ENCODE measurements around the gene VWA8. TPM values are rescaled to one million over a fixed set of nuclear protein-coding genes. Genes with fewer than 3 reads are reported as not detected.
"Not testable (repeated sequence)": the region's sequence is repeated elsewhere in the genome, so short reads cannot be mapped to it uniquely, and the experiment has no call there.

Gene VWA8
- total RNA-seq, 1 donor from 2014 or later, result 9.8 TPM

DNA sequence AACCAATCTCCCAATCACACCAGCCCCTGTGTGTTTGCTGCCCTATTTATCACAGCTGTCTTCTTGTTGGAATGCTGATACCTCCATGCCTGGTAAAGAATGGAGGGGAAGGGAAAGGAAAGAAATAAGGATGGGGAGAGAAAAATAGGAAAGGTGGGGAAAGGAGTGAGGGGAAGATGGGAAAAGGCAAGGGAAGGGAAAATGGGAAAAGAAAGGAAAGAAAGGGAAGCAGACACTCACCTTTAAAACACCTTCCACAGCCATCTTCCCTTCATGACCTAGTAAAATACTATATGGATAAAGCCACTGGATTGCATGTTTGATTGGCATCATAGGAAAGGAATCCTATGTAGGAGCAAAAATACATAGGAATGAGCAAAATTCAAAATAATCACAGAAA lies 77.8 kb downstream of the VWA8 start:
- no peak overlapping the region for H3K4me3 ChIP-seq (ENCODE audit: low read depth, low read length)
- TF ChIP-seq, protein P1, sequence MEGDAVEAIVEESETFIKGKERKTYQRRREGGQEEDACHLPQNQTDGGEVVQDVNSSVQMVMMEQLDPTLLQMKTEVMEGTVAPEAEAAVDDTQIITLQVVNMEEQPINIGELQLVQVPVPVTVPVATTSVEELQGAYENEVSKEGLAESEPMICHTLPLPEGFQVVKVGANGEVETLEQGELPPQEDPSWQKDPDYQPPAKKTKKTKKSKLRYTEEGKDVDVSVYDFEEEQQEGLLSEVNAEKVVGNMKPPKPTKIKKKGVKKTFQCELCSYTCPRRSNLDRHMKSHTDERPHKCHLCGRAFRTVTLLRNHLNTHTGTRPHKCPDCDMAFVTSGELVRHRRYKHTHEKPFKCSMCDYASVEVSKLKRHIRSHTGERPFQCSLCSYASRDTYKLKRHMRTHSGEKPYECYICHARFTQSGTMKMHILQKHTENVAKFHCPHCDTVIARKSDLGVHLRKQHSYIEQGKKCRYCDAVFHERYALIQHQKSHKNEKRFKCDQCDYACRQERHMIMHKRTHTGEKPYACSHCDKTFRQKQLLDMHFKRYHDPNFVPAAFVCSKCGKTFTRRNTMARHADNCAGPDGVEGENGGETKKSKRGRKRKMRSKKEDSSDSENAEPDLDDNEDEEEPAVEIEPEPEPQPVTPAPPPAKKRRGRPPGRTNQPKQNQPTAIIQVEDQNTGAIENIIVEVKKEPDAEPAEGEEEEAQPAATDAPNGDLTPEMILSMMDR (conservative IDR thresholded peaks at IDR 0.05; ENCODE audit: low read depth, low read length), result no peak
- DNase-seq (ENCODE audit: low read depth), result no peak

DNA sequence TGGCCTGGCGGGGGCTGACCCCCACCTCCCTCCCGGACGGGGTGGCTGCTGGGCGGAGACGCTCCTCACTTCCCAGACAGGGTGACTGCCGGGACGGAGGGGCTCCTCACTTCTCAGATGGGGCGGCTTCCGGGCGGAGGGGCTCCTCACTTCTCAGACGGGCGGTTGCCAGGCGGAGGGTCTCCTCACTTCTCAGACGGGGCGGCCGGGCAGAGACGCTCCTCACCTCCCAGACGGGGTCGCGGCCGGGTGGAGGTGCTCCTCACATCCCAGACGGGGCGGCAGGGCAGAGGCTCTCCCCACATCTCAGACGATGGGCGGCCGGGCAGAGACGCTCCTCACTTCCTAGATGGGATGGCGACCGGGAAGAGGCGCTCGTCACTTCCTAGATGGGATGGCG lies 79.0 kb downstream of the VWA8 start:
- not testable (repeated sequence) for H3K4me3 ChIP-seq (ENCODE audit: low read depth, low read length); DNase-seq (ENCODE audit: low read depth)

DNA sequence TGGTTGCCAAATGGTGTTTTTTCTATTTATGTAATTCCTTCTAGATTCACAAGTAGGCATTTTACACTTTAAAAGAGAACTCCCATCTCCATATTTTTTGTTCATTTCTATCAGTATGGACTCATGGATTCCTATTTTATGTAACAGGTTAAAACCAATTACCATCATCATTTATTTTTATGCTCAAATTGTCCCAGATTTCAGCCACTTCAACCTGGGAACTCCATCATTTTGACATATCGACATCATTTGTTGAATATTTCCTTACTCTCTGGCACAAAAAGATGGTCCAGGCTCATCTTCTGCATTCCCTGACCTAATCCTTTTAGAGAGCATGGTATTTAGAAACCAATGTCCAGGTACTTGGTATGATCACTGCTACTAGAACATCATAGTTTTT lies 79.9 kb downstream of the VWA8 start:
- DNase-seq (ENCODE audit: low read depth), result no peak
- TF ChIP-seq, protein P1 (conservative IDR thresholded peaks at IDR 0.05; ENCODE audit: low read depth, low read length), result no peak
- H3K4me3 ChIP-seq (ENCODE audit: low read depth, low read length), result no peak overlapping the region

DNA sequence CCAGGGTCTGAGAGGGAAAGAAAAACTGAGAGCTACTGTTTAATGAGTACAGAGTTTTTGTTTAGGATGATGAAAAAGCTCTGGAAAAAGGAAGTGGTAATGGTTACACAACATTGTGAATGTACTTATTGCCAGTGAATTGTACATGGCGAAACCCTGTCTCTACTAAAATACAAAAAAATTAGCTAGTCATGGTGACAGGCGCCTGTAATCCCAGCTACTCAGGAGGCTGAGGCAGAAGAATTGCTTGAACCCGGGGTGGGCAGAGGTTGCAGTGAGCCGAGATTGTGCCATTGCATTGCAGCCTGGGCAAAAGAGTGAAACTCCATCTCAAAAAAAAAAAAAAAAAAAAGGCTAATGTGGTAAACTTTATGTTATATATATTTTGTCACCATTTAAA lies 96.3 kb downstream of the VWA8 start:
- H3K4me3 ChIP-seq (ENCODE audit: low read depth, low read length), result no peak overlapping the region
- DNase-seq (ENCODE audit: low read depth), result no peak
- TF ChIP-seq, protein P1 (conservative IDR thresholded peaks at IDR 0.05; ENCODE audit: low read depth, low read length), result no peak

DNA sequence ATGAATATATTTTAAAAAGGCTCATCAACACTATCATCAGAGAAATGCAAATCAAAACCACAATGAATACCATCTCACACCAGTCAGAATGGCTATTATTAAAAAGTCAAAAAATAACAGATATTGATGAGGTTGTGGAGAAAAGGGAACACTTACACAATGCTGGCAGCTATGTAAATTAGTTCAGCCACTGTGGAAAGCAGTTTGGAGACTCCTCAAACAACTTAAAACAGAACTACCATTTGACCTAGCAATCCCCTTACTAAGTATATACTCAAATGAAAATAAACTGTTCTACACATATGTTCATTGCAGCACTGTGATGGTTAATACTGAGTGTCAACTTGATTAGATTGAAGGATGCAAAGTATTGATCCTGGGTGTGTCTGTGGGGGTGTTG lies 98.2 kb downstream of the VWA8 start:
- not testable (repeated sequence) for H3K4me3 ChIP-seq (ENCODE audit: low read depth, low read length); DNase-seq (ENCODE audit: low read depth)

DNA sequence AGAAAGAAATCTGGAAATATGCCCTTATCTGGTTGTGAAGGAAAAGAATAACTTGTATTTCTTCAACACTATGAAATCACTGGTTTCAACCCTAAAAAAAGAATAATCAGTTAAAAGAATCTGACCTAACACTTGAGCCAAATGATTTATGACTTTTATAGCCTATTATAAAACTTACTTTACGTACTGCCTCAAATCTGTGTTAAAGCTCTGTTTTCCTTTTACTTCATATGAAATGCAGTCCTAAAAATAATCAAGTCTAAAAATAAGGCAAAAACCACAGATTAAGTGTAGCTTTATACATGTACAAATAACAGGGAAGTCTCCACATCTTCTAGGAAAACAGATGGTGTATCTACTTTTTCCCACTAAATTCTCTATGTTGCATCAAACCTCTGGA lies 101.3 kb downstream of the VWA8 start:
- DNase-seq (ENCODE audit: low read depth), result no peak
- no peak overlapping the region for H3K4me3 ChIP-seq (ENCODE audit: low read depth, low read length)
- TF ChIP-seq, protein P1 (conservative IDR thresholded peaks at IDR 0.05; ENCODE audit: low read depth, low read length), result no peak

DNA sequence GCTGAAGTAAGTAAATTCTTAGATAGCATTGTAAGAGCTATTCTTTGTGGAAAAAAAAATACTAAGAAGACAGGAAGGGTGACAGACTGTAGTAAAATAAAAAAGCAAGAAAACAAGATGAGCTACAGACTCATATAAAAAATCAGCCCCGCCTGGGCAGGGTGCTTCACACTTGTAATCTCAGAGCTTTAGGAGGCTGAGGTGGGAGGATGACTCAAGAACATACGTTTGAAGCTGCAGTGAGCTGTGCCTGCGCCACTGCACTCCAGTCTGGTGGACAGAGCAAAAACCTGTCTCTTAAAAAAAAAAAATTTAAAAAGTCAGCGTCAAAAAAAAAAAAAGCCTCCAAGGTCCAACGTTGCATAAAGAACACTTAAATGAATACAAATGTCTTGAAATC lies 102.1 kb downstream of the VWA8 start:
- DNase-seq (ENCODE audit: low read depth), result no peak
- TF ChIP-seq, protein P1 (conservative IDR thresholded peaks at IDR 0.05; ENCODE audit: low read depth, low read length), result no peak
- H3K4me3 ChIP-seq (ENCODE audit: low read depth, low read length), result no peak overlapping the region

DNA sequence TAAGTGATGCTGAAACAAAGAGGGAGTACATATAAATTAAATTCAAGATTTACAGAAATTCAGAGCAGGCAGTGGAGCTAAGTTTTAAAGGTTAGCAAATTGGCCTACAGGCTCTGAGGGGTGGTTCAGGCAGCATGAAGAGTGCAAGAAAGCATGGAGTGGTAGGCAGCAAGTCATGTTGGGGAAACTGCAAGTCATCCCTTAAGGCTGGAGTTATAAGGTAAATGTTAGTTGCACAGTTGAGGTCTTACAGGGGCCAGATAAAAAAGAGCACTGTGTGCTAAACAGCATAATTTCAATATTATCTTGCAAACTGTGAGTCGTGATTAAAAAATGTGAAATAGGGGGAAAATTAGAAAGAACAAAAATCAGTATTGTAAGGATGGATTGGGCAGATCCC lies 106.2 kb downstream of the VWA8 start:
- TF ChIP-seq, protein P1 (conservative IDR thresholded peaks at IDR 0.05; ENCODE audit: low read depth, low read length), result no peak
- no peak overlapping the region for H3K4me3 ChIP-seq (ENCODE audit: low read depth, low read length)
- no peak for DNase-seq (ENCODE audit: low read depth)
